Astrocyte of the spinal cord (primary cell): ENCODE data around the gene CSTF1.

Source experiments
- DNase-seq: peaks from one replicate; pipeline ENCODE4 v3.0.0; 2011; ENCODE audit warnings: low read depth, low spot score
- H3K4me3 ChIP-seq: 2 replicates; pipeline ENCODE4 v1.5.1; 2011; ENCODE audit warnings: low read depth, mild to moderate bottlenecking, low read length, moderate library complexity
- CTCF ChIP-seq: IDR thresholded peaks from 2 replicates; pipeline ENCODE4 v1.5.1; 2012; ENCODE audit warnings: low read depth, mild to moderate bottlenecking, low read length, inconsistent platforms
- in situ Hi-C: cut with HindIII; loops from 2 replicates; pipeline ENCODE4 v1.10.0; 2017; ENCODE audit warnings: low sequenced_read_pairs

The CSTF1 gene

GRCh38 chr20:56348746-56349145 lies 43.7 kb upstream of the CSTF1 start:
- no peak for DNase-seq
- in situ Hi-C loops: no loop called here
- no peak for TF ChIP-seq CTCF
- no peak overlapping the region for H3K4me3 ChIP-seq

- in situ Hi-C loops: no loop called here
- no peak for TF ChIP-seq CTCF
- no peak for DNase-seq
- no peak overlapping the region for H3K4me3 ChIP-seq
Measured at GRCh38 chr20:56350842-56351241, 41.6 kb upstream of the CSTF1 start.

- no peak for TF ChIP-seq CTCF
- in situ Hi-C loops: no loop called here
- no peak overlapping the region for H3K4me3 ChIP-seq
- no peak for DNase-seq
Measured at GRCh38 chr20:56352345-56353055, 39.9 kb upstream of the CSTF1 start.

- in situ Hi-C loops: no loop called here
- no peak for DNase-seq
- H3K4me3 ChIP-seq: no peak overlapping the region
- TF ChIP-seq CTCF: no peak
Measured at GRCh38 chr20:56353356-56353755, 39.1 kb upstream of the CSTF1 start.

- in situ Hi-C loops: no loop called here
- DNase-seq: no peak
- H3K4me3 ChIP-seq: no peak overlapping the region
- TF ChIP-seq CTCF: no peak
Measured at GRCh38 chr20:56358070-56358469, 34.4 kb upstream of the CSTF1 start.

GRCh38 chr20:56358600-56359211 lies 33.7 kb upstream of the CSTF1 start, which contains the start of gene FAM210B:
Gene FAM210B, plus strand, starts transcription at chr20:56358974. Its CDS starts 32 bp downstream, at chr20:56359006.
- no peak for TF ChIP-seq CTCF
- H3K4me3 ChIP-seq: peak within 1 kb of the TSS; percentile 82

More at GRCh38 chr20:56358600-56359211, 33.7 kb upstream of the CSTF1 start, which contains the start of gene FAM210B:
- peak; percentile 88 for DNase-seq
- in situ Hi-C loops: no loop called here
